K562 (cell line): ENCODE results near the gene RBFOX1. TPM values are rescaled to one million over a fixed set of nuclear protein-coding genes. Genes with fewer than 3 reads are reported as not detected.

Experiments
- FOS ChIP-seq: IDR thresholded peaks from 3 replicates; pipeline ENCODE4 v1.6.1; 2011; ENCODE audit not compliant: insufficient read length; ENCODE audit errors: extremely low read depth
- POLR2AphosphoS5 ChIP-seq: IDR thresholded peaks from 2 replicates; pipeline ENCODE4 v1.6.1; 2011; ENCODE audit warnings: mild to moderate bottlenecking, low read depth, low read length, moderate library complexity; ENCODE audit not compliant: control insufficient read depth, insufficient read depth
- RFX5 ChIP-seq: IDR thresholded peaks from 2 replicates; pipeline ENCODE4 v1.6.1; 2011; ENCODE audit warnings: low read depth, mild to moderate bottlenecking, improper control_type of control experiment, low read length
- STAT5B ChIP-seq: fragments of 250-450 bp; sonication (Bioruptor Pico); IDR thresholded peaks from 2 replicates; pipeline ENCODE4 v1.8.0; 2021; ENCODE audit warnings: mild to moderate bottlenecking, inconsistent platforms
- ZNF785 ChIP-seq: fragments of 250-450 bp; sonication (Bioruptor Pico); IDR thresholded peaks from 2 replicates; pipeline ENCODE4 v1.4.0; 2020; ENCODE audit warnings: mild to moderate bottlenecking
- polyA plus RNA-seq, 8 experiments: library from polyadenylated mRNA; depleted of rRNA in 4 of 8; stranded (reverse) in 5 of 8; unstranded in 3 of 8; fragments of >200 nt; fragmentation: Nextera tagmentation in 2 of 8; fragmentation: Illumina TruSeq in 1 of 8; extraction: Ambion mirVana in 2 of 8; extraction: Trizol in 1 of 8; gene quantifications; 2 replicates each; pipeline versions ENCODE4 v1.2.1 to v1.2.3, GENCODE V29; 2011 to 2014; ENCODE audit warnings: inconsistent platforms in 1 of 8, missing spikeins in 1 of 8
- total RNA-seq, 7 experiments: library from RNA; depleted of rRNA in 6 of 7; stranded (reverse); fragments of >200 nt in 6 of 7; fragmentation: Illumina TruSeq in 2 of 7; extraction: Trizol in 2 of 7; gene quantifications; 2 replicates each; pipeline versions ENCODE4 v1.2.1 to v1.2.3, GENCODE V29; 2011 to 2021; ENCODE audit warnings: low replicate concordance in 1 of 7
- TF ChIP-seq, protein P1 (sequence below): sonication (generic); formaldehyde crosslinking; IDR thresholded peaks from 2 replicates; pipeline ENCODE4 v1.8.0; 2022; ENCODE audit warnings: missing genetic modification reagents, mild to moderate bottlenecking, borderline replicate concordance
- TF ChIP-seq, protein P2 (sequence below): fragments of 250-450 bp; sonication (Bioruptor Pico); IDR thresholded peaks from 2 replicates; pipeline ENCODE4 v1.4.0; 2020; ENCODE audit warnings: mild to moderate bottlenecking, moderate library complexity

The RBFOX1 gene
- total and polyA plus RNA-seq, 9 of the 15 experiments (the other 6 are each of a cell fraction or from before 2014, with no cell fraction given) = 0.03 TPM; not detected in 8

DNA sequence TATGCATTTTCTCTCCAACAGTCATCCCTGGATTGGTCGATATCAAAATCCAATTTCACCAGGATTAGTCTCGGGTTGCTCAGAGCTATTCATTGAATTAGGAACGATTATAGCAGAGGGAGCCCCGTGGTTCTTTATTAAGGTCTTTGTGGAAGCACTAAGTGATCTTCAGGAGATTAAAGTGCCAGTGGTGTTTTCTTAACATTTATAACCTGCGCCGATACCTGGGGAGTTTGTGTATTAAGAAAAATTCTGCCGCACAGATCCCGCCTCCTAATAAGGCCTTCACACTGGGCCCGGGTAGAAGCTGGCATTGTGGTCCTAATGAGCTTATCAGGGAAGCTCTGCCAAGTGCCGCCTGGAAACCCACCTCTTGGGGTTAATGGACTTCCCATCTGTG lies 238.7 kb downstream of the RBFOX1 start (continued):
- TF ChIP-seq RFX5 (no peak), ZNF785 (CRISPR knock-in tag) (no peak), FOS (no peak), STAT5B (CRISPR knock-in tag) (no peak), POLR2AphosphoS5 (no peak)
- TF ChIP-seq, protein P1, sequence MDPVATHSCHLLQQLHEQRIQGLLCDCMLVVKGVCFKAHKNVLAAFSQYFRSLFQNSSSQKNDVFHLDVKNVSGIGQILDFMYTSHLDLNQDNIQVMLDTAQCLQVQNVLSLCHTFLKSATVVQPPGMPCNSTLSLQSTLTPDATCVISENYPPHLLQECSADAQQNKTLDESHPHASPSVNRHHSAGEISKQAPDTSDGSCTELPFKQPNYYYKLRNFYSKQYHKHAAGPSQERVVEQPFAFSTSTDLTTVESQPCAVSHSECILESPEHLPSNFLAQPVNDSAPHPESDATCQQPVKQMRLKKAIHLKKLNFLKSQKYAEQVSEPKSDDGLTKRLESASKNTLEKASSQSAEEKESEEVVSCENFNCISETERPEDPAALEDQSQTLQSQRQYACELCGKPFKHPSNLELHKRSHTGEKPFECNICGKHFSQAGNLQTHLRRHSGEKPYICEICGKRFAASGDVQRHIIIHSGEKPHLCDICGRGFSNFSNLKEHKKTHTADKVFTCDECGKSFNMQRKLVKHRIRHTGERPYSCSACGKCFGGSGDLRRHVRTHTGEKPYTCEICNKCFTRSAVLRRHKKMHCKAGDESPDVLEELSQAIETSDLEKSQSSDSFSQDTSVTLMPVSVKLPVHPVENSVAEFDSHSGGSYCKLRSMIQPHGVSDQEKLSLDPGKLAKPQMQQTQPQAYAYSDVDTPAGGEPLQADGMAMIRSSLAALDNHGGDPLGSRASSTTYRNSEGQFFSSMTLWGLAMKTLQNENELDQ (CRISPR knock-in tag) = no peak
- TF ChIP-seq, protein P2, sequence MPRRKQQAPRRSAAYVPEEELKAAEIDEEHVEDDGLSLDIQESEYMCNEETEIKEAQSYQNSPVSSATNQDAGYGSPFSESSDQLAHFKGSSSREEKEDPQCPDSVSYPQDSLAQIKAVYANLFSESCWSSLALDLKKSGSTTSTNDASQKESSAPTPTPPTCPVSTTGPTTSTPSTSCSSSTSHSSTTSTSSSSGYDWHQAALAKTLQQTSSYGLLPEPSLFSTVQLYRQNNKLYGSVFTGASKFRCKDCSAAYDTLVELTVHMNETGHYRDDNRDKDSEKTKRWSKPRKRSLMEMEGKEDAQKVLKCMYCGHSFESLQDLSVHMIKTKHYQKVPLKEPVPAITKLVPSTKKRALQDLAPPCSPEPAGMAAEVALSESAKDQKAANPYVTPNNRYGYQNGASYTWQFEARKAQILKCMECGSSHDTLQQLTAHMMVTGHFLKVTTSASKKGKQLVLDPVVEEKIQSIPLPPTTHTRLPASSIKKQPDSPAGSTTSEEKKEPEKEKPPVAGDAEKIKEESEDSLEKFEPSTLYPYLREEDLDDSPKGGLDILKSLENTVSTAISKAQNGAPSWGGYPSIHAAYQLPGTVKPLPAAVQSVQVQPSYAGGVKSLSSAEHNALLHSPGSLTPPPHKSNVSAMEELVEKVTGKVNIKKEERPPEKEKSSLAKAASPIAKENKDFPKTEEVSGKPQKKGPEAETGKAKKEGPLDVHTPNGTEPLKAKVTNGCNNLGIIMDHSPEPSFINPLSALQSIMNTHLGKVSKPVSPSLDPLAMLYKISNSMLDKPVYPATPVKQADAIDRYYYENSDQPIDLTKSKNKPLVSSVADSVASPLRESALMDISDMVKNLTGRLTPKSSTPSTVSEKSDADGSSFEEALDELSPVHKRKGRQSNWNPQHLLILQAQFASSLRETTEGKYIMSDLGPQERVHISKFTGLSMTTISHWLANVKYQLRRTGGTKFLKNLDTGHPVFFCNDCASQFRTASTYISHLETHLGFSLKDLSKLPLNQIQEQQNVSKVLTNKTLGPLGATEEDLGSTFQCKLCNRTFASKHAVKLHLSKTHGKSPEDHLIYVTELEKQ = no peak
